Nephron (organoid): ENCODE data around the gene RAB37.

Source experiments
- H3K27ac Mint-ChIP-seq, 3 experiments: 2 replicates each; pipeline ENCODE4 v1.8.0; 2020; ENCODE audit warnings: mixed read lengths in 3 of 3, mild to moderate bottlenecking in 2 of 3, moderate library complexity in 1 of 3
- H3K27me3 Mint-ChIP-seq: 2 replicates; pipeline ENCODE4 v1.8.0; 2021; ENCODE audit warnings: low read depth, mild to moderate bottlenecking, moderate library complexity, mixed read lengths
- H3K36me3 Mint-ChIP-seq: 2 replicates; pipeline ENCODE4 v1.8.0; 2020; ENCODE audit warnings: low read depth, mixed read lengths
- H3K4me1 Mint-ChIP-seq: 2 replicates; pipeline ENCODE4 v1.8.0; 2020; ENCODE audit warnings: mixed read lengths
- H3K4me3 Mint-ChIP-seq, 3 experiments: 2 replicates each; pipeline ENCODE4 v1.8.0; 2020; ENCODE audit warnings: mild to moderate bottlenecking in 3 of 3, mixed read lengths in 3 of 3, moderate library complexity in 2 of 3
- H3K9me3 Mint-ChIP-seq: 2 replicates; pipeline ENCODE4 v1.8.0; 2020; ENCODE audit warnings: mixed read lengths
- TF ChIP-seq, protein P1 (sequence below), 3 experiments: fragments of 200-600 bp; sonication (generic); IDR thresholded peaks; one replicate each; pipeline ENCODE4 v1.5.0; 2021; ENCODE audit warnings: antibody characterized with exemption in 3 of 3; ENCODE audit not compliant: unreplicated experiment in 3 of 3

RAB37 gene

DNA sequence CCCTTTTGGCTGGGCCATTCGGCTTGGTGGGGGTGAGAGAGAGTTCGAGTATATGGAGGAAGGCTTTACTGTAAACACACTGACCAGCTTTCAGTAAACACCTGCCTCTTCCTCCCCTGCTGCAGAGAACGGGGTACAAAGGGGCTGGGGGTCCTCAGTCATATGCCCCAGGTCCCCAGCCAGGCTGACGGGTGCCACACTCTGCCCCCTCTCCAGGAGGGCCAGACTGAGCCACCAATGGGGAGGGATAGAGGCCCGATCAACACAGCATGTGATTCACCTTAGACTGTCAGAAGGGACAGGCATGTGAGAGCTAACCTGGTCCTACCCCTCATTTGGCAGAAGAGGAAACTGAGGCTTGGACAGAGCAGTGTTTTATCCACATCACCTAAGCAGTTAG is 24.4 kb downstream of the RAB37 start:
- H3K27ac Mint-ChIP-seq = peak overlapping the region; percentile 90 to 96 (median 92)
- H3K9me3 Mint-ChIP-seq = no peaks in the 10 kb centered on the region
- TF ChIP-seq, protein P1, sequence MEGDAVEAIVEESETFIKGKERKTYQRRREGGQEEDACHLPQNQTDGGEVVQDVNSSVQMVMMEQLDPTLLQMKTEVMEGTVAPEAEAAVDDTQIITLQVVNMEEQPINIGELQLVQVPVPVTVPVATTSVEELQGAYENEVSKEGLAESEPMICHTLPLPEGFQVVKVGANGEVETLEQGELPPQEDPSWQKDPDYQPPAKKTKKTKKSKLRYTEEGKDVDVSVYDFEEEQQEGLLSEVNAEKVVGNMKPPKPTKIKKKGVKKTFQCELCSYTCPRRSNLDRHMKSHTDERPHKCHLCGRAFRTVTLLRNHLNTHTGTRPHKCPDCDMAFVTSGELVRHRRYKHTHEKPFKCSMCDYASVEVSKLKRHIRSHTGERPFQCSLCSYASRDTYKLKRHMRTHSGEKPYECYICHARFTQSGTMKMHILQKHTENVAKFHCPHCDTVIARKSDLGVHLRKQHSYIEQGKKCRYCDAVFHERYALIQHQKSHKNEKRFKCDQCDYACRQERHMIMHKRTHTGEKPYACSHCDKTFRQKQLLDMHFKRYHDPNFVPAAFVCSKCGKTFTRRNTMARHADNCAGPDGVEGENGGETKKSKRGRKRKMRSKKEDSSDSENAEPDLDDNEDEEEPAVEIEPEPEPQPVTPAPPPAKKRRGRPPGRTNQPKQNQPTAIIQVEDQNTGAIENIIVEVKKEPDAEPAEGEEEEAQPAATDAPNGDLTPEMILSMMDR (IDR thresholded peaks at IDR 0.05; ENCODE audit: unreplicated experiment in 3 of 3) = no peak
- no peaks in the 10 kb centered on the region for H3K36me3 Mint-ChIP-seq
- H3K4me3 Mint-ChIP-seq = peak overlapping the region; percentile 17 to 66 (median 46)
- H3K4me1 Mint-ChIP-seq = peaks cover 62% of the 10 kb centered on the region
- no peaks in the 10 kb centered on the region for H3K27me3 Mint-ChIP-seq

DNA sequence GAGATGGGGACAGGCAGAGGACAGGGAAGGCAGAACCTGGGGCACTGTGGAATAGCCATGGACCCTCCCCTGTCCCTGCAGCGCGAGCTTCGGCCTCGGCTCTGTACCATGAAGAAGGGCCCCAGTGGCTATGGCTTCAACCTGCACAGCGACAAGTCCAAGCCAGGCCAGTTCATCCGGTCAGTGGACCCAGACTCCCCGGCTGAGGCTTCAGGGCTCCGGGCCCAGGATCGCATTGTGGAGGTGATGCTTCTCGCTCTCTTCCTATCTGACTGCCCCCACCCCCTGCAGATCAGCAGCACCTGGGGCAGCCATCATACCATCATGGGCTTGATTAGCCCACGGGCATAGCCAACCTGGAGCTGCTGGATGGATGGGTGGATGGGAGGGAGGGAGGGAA is 24.9 kb downstream of the RAB37 start:
- H3K4me3 Mint-ChIP-seq = peak overlapping the region in 2 of 3 experiments; percentile 27 to 32
- no peaks in the 10 kb centered on the region for H3K27me3 Mint-ChIP-seq
- H3K4me1 Mint-ChIP-seq = peaks cover 59% of the 10 kb centered on the region
- H3K9me3 Mint-ChIP-seq = no peaks in the 10 kb centered on the region
- H3K36me3 Mint-ChIP-seq = peaks cover 3% of the 10 kb centered on the region
- H3K27ac Mint-ChIP-seq = peak overlapping the region; percentile 90 to 96 (median 92)
- TF ChIP-seq, protein P1 (IDR thresholded peaks at IDR 0.05; ENCODE audit: unreplicated experiment in 3 of 3) = no peak

DNA sequence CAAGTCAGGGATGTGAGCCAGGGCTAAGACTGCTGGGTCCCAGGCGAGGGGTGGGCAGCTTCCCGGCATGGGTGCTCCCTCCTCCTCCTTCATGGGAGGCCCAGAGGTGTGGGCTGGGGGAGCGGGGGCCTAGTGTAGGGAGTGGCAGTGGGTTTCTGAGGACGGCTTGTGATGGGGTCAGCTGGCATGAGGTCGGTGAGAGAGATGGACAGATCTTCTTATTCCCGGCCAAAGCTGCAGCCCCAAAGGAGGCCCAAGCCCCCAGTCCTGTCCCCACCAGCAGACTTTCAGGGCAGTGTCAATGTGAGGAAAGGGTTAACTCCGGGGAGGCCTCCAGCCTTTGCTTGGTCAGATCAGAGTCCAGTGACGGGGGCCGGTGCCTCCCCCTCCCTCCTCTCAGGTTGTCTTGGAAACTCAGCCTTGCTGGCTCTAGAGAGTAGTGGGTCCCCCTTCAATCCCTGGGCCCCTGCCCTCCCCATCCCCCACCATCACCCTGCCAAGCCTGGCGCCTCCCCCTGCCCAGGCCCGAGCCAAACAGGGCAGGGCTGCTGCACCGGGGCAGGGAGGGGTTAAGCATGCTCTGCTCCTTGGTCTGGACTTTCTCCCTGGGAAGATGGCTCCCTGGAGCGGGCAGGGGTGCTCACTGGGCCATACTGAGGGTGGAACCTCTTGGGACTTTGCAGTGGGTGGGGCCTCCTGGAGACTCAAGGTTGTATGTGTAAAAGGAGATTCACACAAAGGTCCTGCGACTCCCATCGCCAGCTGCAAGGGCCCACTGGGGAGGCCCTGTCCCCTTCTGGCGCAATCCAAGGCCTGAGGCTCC is 26.7 kb downstream of the RAB37 start:
- TF ChIP-seq, protein P1 (IDR thresholded peaks at IDR 0.05; ENCODE audit: unreplicated experiment in 3 of 3) = no peak
- H3K4me1 Mint-ChIP-seq = peaks cover 46% of the 10 kb centered on the region

GRCh38 chr17:74764751-74765286 is 27.8 kb downstream of the RAB37 start:
- peak overlapping the region; percentile 82 to 94 (median 92) for H3K27ac Mint-ChIP-seq
- TF ChIP-seq, protein P1 (IDR thresholded peaks at IDR 0.05; ENCODE audit: unreplicated experiment in 3 of 3) = no peak
- peak overlapping the region in 2 of 3 experiments; percentile 34 to 74 for H3K4me3 Mint-ChIP-seq
- H3K27me3 Mint-ChIP-seq = no peaks in the 10 kb centered on the region
- peaks cover 39% of the 10 kb centered on the region for H3K4me1 Mint-ChIP-seq
- H3K9me3 Mint-ChIP-seq = no peaks in the 10 kb centered on the region
- H3K36me3 Mint-ChIP-seq = peaks cover 10% of the 10 kb centered on the region

More for the DNA sequence above, 26.7 kb downstream of the RAB37 start:
- Mint-ChIP-seq H3K4me3 (peak overlapping the region; percentile 65 to 78 (median 74)), H3K36me3 (peaks cover 8% of the 10 kb centered on the region), H3K9me3 (no peaks in the 10 kb centered on the region), H3K27me3 (no peaks in the 10 kb centered on the region), H3K27ac (peak overlapping the region; percentile 82 to 94 (median 92))

- Mint-ChIP-seq H3K9me3 (no peaks in the 10 kb centered on the region), H3K36me3 (peaks cover 18% of the 10 kb centered on the region), H3K4me3 (no peak overlapping the region), H3K4me1 (peaks cover 23% of the 10 kb centered on the region), H3K27me3 (no peaks in the 10 kb centered on the region), H3K27ac (peak overlapping the region in 2 of 3 experiments; percentile 63 to 65)
- TF ChIP-seq, protein P1 (IDR thresholded peaks at IDR 0.05; ENCODE audit: unreplicated experiment in 3 of 3) = no peak
These were observed 29.4 kb downstream of the RAB37 start for GRCh38 chr17:74766413-74766812.
